ENCODE measurements around the gene MMP7.

Gene MMP7

GRCh38 chr11:102471474-102471873 is 59.1 kb downstream of the MMP7 start:
- no peaks in the 10 kb centered on the region for H3K9me3 Mint-ChIP-seq
- no peaks in the 10 kb centered on the region for H3K27me3 Mint-ChIP-seq
- no peak overlapping the region for H3K27ac Mint-ChIP-seq
- peaks cover 83% of the 10 kb centered on the region for H3K4me1 Mint-ChIP-seq (ENCODE audit: low read depth)
- H3K4me3 Mint-ChIP-seq = no peak overlapping the region
- H3K36me3 Mint-ChIP-seq (ENCODE audit: low read depth) = no peaks in the 10 kb centered on the region
